GM20000 (cell line): ENCODE measurements around the gene ASAP3.
A peak's percentile ranks its signal among the peaks of the same experiment; 100 is the strongest.

Source experiments
- DNase-seq: peaks from one replicate; pipeline ENCODE4 v3.0.0; 2012; ENCODE audit warnings: low spot score
- TF ChIP-seq, protein P1 (sequence below): IDR thresholded peaks from 2 replicates; pipeline ENCODE4 v1.5.1; 2012; ENCODE audit warnings: mild to moderate bottlenecking, control low read depth; ENCODE audit errors: extremely low read depth, missing control alignments

Gene ASAP3

DNA sequence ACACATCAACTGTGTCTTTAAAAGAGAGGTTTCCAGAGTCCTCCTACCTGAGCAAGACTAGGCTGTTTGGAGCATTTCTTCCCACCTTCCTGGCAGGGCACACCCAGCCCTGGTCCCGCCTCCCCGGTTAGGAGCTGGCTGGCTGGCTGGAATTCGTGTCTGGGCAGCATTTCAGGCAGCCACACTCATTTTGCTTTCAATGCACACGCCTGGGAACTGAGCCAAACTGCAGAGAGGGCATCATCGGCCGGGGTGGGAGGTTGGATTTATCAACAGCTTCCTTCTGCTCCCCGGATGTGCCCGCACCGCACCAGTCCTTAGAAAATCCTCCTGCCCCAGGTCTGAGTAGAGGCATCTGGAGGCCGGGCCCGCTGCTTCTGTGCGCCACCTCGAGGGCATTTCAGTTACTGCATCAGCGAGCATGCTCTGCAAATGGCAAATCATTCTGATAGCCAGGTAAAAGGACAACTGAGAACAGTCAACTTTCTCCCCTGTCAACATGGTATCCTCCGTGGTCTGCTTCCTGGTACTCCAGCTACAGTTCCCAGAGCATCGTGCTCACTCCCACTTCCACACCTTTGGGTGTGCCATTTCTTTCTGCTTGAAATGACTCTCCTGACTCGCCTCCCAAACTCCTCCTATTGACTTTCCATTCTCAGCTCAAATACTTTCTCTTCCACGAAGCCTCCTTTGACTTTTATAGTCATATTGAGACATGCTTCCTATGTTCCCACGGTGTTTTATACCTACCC is 80.1 kb downstream of the ASAP3 start:
- TF ChIP-seq, protein P1, sequence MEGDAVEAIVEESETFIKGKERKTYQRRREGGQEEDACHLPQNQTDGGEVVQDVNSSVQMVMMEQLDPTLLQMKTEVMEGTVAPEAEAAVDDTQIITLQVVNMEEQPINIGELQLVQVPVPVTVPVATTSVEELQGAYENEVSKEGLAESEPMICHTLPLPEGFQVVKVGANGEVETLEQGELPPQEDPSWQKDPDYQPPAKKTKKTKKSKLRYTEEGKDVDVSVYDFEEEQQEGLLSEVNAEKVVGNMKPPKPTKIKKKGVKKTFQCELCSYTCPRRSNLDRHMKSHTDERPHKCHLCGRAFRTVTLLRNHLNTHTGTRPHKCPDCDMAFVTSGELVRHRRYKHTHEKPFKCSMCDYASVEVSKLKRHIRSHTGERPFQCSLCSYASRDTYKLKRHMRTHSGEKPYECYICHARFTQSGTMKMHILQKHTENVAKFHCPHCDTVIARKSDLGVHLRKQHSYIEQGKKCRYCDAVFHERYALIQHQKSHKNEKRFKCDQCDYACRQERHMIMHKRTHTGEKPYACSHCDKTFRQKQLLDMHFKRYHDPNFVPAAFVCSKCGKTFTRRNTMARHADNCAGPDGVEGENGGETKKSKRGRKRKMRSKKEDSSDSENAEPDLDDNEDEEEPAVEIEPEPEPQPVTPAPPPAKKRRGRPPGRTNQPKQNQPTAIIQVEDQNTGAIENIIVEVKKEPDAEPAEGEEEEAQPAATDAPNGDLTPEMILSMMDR: peak; percentile 91
- DNase-seq: peak; percentile 81

- no peak for DNase-seq
- TF ChIP-seq, protein P1: no peak
Observed at GRCh38 chr1:23403355-23403734, 80.6 kb downstream of the ASAP3 start.

GRCh38 chr1:23403038-23403336 is 81.0 kb downstream of the ASAP3 start:
- TF ChIP-seq, protein P1: no peak

GRCh38 chr1:23402286-23403037 is 81.5 kb downstream of the ASAP3 start:
- TF ChIP-seq, protein P1: no peak
- DNase-seq: no peak

More at GRCh38 chr1:23403038-23403336, 81.0 kb downstream of the ASAP3 start:
- no peak for DNase-seq

- no peak for DNase-seq
- TF ChIP-seq, protein P1: no peak
Observed at GRCh38 chr1:23401313-23401712, 82.7 kb downstream of the ASAP3 start.

GRCh38 chr1:23400324-23401114 is 83.5 kb downstream of the ASAP3 start:
- DNase-seq: no peak
- TF ChIP-seq, protein P1: no peak

DNA sequence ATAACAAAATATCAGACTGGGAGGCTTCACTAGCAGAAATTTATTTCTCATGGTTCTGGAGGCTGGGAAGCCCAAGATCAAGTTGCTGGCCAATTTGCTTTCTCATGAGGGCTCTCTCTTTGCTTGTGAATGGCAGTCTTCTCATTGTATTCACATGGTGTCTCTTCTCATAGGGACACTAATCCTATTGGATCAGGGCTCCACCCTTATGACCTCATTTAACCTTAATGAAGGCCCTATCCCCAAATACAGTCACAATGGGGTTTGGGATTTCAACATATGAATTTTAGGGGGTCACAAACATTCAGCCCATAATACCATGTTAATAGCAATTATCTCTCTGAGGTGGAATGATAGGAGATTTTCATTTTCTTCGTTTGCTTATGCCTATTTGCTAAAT is 84.8 kb downstream of the ASAP3 start:
- DNase-seq: no peak
- TF ChIP-seq, protein P1: no peak
